ENCODE results near the gene RASGRF1. TPM values are rescaled to one million over a fixed set of nuclear protein-coding genes. Genes with fewer than 3 reads are reported as not detected.

Gene RASGRF1
- polyA plus RNA-seq, 1 donor (not counting 4 experiments of a cell fraction or from before 2014, with no cell fraction given): 0.08 TPM

DNA sequence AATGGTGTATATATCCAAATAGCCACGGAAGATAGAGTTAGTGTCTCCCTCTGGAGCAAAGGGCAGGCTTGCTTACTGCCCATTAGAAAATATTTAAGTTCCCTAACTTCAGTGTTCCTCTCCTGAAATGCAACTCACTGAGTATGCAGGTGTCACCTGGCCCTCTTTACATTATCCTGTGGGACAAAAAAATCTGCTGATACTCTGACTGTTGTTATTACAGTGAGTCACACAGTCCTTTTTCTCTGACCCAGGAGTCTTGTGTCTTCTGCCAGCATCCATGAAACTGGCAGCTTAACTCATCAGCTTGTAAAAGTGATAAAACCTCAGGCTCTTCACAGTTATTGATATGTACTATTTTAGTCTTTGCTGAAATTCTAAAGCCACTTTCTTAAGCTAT, 42.2 kb upstream of the RASGRF1 start:
- no peak overlapping the region for H3K4me2 ChIP-seq (ENCODE audit: control insufficient read depth, extremely low read depth, insufficient read depth, low read depth, low read length)
- H3K9me1 ChIP-seq (ENCODE audit: control insufficient read depth, extremely low read depth, insufficient read depth, low read length): no peaks in the 10 kb centered on the region
- H3K27me3 ChIP-seq (ENCODE audit: control insufficient read depth, extremely low read depth, insufficient read depth, low read length): no peaks in the 10 kb centered on the region
- H3K9ac ChIP-seq (ENCODE audit: control insufficient read depth, extremely low read depth, insufficient read depth, low read length): no peak overlapping the region
- no peaks in the 10 kb centered on the region for H3K79me2 ChIP-seq (ENCODE audit: control insufficient read depth, insufficient read depth, low read length)
- FAIRE-seq (no peak), DNase-seq (ENCODE audit: low read depth, low spot score) (no peak)
- H3K4me1 ChIP-seq (ENCODE audit: control insufficient read depth, extremely low read depth, insufficient read depth, low read length): no peaks in the 10 kb centered on the region
- no peak overlapping the region for H3K4me3 ChIP-seq (ENCODE audit: control insufficient read depth in 2 of 3, extremely low read depth in 1 of 3, insufficient read depth in 2 of 3, low read depth in 1 of 3, low read length in 3 of 3)
- H3K27ac ChIP-seq (ENCODE audit: control insufficient read depth, insufficient read depth, low read length): no peak overlapping the region
- H3K36me3 ChIP-seq (ENCODE audit: control insufficient read depth in 2 of 2, extremely low read depth in 1 of 2, insufficient read depth in 2 of 2, low read length in 2 of 2): no peaks in the 10 kb centered on the region
- TF ChIP-seq, protein P1, sequence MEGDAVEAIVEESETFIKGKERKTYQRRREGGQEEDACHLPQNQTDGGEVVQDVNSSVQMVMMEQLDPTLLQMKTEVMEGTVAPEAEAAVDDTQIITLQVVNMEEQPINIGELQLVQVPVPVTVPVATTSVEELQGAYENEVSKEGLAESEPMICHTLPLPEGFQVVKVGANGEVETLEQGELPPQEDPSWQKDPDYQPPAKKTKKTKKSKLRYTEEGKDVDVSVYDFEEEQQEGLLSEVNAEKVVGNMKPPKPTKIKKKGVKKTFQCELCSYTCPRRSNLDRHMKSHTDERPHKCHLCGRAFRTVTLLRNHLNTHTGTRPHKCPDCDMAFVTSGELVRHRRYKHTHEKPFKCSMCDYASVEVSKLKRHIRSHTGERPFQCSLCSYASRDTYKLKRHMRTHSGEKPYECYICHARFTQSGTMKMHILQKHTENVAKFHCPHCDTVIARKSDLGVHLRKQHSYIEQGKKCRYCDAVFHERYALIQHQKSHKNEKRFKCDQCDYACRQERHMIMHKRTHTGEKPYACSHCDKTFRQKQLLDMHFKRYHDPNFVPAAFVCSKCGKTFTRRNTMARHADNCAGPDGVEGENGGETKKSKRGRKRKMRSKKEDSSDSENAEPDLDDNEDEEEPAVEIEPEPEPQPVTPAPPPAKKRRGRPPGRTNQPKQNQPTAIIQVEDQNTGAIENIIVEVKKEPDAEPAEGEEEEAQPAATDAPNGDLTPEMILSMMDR (optimal IDR thresholded peaks at IDR 0.05 in 1 of 3, IDR thresholded peaks at IDR 0.05 in 1 of 3, conservative IDR thresholded peaks at IDR 0.05 in 1 of 3; ENCODE audit: extremely low read depth in 1 of 3, insufficient read depth in 2 of 3, low read length in 3 of 3): no peak
- no peak for TF ChIP-seq EZH2 (IDR thresholded peaks at IDR 0.05; ENCODE audit: low read length)
- dilution Hi-C loops (cut with MboI; ENCODE audit: extremely low pct_ligation_motif_present, low sequenced_read_pairs): no loop called here
- H2AFZ ChIP-seq (ENCODE audit: control insufficient read depth, low read length): no peak overlapping the region
- no peaks in the 10 kb centered on the region for H3K9me3 ChIP-seq (ENCODE audit: control insufficient read depth, low read depth, low read length)
- no peaks in the 10 kb centered on the region for H4K20me1 ChIP-seq (ENCODE audit: control insufficient read depth, extremely low read depth, insufficient read depth, low read length)

DNA sequence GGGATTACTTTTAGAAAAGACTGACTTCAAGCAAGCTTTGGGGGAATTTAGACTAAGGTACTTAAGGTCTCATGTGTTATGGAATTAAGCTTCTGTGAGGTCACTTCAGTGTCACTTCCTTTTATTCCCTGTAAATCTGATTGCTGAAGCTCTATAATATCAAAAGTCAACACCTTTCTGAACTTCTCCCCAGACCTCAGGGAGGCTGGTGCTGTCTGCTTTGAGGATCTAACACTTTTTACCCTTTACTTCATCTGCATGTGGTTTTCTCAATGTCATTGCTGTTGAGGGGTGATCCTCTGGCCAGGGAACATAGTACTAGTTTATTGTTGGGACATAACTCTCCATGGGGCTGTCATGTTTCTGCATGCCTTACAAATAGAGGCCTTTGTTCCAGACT, 41.8 kb upstream of the RASGRF1 start:
- H3K4me3 ChIP-seq (ENCODE audit: control insufficient read depth in 2 of 3, extremely low read depth in 1 of 3, insufficient read depth in 2 of 3, low read depth in 1 of 3, low read length in 3 of 3): no peak overlapping the region
- H2AFZ ChIP-seq (ENCODE audit: control insufficient read depth, low read length): no peak overlapping the region
- no peaks in the 10 kb centered on the region for H3K79me2 ChIP-seq (ENCODE audit: control insufficient read depth, insufficient read depth, low read length)
- no peaks in the 10 kb centered on the region for H3K9me3 ChIP-seq (ENCODE audit: control insufficient read depth, low read depth, low read length)
- FAIRE-seq: no peak
- no peaks in the 10 kb centered on the region for H3K4me1 ChIP-seq (ENCODE audit: control insufficient read depth, extremely low read depth, insufficient read depth, low read length)
- H3K9ac ChIP-seq (ENCODE audit: control insufficient read depth, extremely low read depth, insufficient read depth, low read length): no peak overlapping the region
- no peaks in the 10 kb centered on the region for H4K20me1 ChIP-seq (ENCODE audit: control insufficient read depth, extremely low read depth, insufficient read depth, low read length)
- no peaks in the 10 kb centered on the region for H3K27me3 ChIP-seq (ENCODE audit: control insufficient read depth, extremely low read depth, insufficient read depth, low read length)
- H3K27ac ChIP-seq (ENCODE audit: control insufficient read depth, insufficient read depth, low read length): no peak overlapping the region
- H3K9me1 ChIP-seq (ENCODE audit: control insufficient read depth, extremely low read depth, insufficient read depth, low read length): no peaks in the 10 kb centered on the region
- no peak for TF ChIP-seq EZH2 (IDR thresholded peaks at IDR 0.05; ENCODE audit: low read length)
- TF ChIP-seq, protein P1 (optimal IDR thresholded peaks at IDR 0.05 in 1 of 3, IDR thresholded peaks at IDR 0.05 in 1 of 3, conservative IDR thresholded peaks at IDR 0.05 in 1 of 3; ENCODE audit: extremely low read depth in 1 of 3, insufficient read depth in 2 of 3, low read length in 3 of 3): no peak
- DNase-seq (ENCODE audit: low read depth, low spot score): no peak
- dilution Hi-C loops (cut with MboI; ENCODE audit: extremely low pct_ligation_motif_present, low sequenced_read_pairs): no loop called here
- H3K4me2 ChIP-seq (ENCODE audit: control insufficient read depth, extremely low read depth, insufficient read depth, low read depth, low read length): no peak overlapping the region
- no peaks in the 10 kb centered on the region for H3K36me3 ChIP-seq (ENCODE audit: control insufficient read depth in 2 of 2, extremely low read depth in 1 of 2, insufficient read depth in 2 of 2, low read length in 2 of 2)
